Ovary (tissue), 9 donors: Measurements from ENCODE around the gene FOLR1. TPM values are rescaled to one million over a fixed set of nuclear protein-coding genes. Genes with fewer than 3 reads are reported as not detected.
"Not testable (repeated sequence)": the region's sequence is repeated elsewhere in the genome, so short reads cannot be mapped to it uniquely, and the experiment has no call there.

Experiments used
- DNase-seq, 5 donors: peaks; one replicate each; pipeline ENCODE4 v3.0.0-alpha.2; 2019 to 2020
- H3K27ac ChIP-seq, 2 donors: fragments of 200-600 bp; one replicate each; pipeline versions ENCODE4 v1.5.1 to v1.8.0; 2019 to 2022
- H3K27me3 ChIP-seq: fragments of 200-600 bp; one replicate; pipeline ENCODE4 v1.8.0; 2022
- H3K36me3 ChIP-seq: fragments of 200-600 bp; sonication (generic); one replicate; pipeline ENCODE4 v1.5.1; 2019
- H3K4me1 ChIP-seq: one replicate; pipeline ENCODE4 v1.8.1; 2013; ENCODE audit warnings: mild to moderate bottlenecking, moderate library complexity; ENCODE audit not compliant: insufficient read depth
- H3K4me3 ChIP-seq: fragments of 200-600 bp; sonication (generic); one replicate; pipeline ENCODE4 v1.5.1; 2017
- H3K9me3 ChIP-seq, 2 donors: fragments of 200-600 bp in 1 of 2; sonication (generic) in 1 of 2; one replicate each; pipeline versions ENCODE4 v1.5.1 to v1.8.1; 2013 to 2019; ENCODE audit warnings: mild to moderate bottlenecking in 1 of 2, moderate library complexity in 1 of 2
- EP300 ChIP-seq: sonication (generic); formaldehyde crosslinking; IDR thresholded peaks from one replicate; pipeline ENCODE4 v1.6.1; 2017; ENCODE audit warnings: antibody characterized with exemption
- POLR2A ChIP-seq: fragments of 450-650 bp; IDR thresholded peaks from one replicate; pipeline ENCODE4 v1.6.1; 2017; ENCODE audit warnings: antibody characterized with exemption, mild to moderate bottlenecking, moderate library complexity
- WGBS, 3 donors: extraction: QIAGEN DNeasy Blood & Tissue Kit in 1 of 3; methylation state at CpG; one replicate each; pipeline versions ENCODE4 v1.1.5 to v1.1.7; 2013 to 2017; 5-methylcytosine and 5-hydroxymethylcytosine counted together
- intact Hi-C, 4 donors: fragments of 100-400 bp; cut with DNase I; formaldehyde crosslinking; loops; one replicate each; pipeline versions ENCODE4 v1.11.0 to v1.15.1; 2022 to 2023
- polyA plus RNA-seq, 2 donors: library from polyadenylated mRNA; stranded (reverse); fragments of 200-250 nt in 1 of 2; fragments of 350-450 nt in 1 of 2; fragmentation: Illumina TruSeq in 1 of 2; extraction: RNeasy Lipid Tissue Mini Kit (QIAGEN cat#74804) in 1 of 2; gene quantifications; one replicate each; pipeline ENCODE4 v1.2.3, GENCODE V29; 2013 to 2014
- total RNA-seq, 7 donors: library from RNA; depleted of rRNA in 2 of 7; stranded (reverse); fragments of >200 nt in 2 of 7; fragmentation: NEBNext Ultra II Directional in 3 of 7; extraction: Animal tissue kit (Norgen Biotek cat#: 25700) in 3 of 7; gene quantifications; one replicate each; pipeline versions ENCODE4 v1.1.0 to v1.2.4, GENCODE V29; 2016 to 2023
- TF ChIP-seq, protein P1 (sequence below), 3 donors: fragments of 450-650 bp in 2 of 3; fragments of 200-600 bp in 1 of 3; IDR thresholded peaks; one replicate each; pipeline versions ENCODE4 v1.5.1 to v1.8.0; 2016 to 2022; ENCODE audit warnings: antibody characterized with exemption in 3 of 3, mild to moderate bottlenecking in 1 of 3
- donor health status: DM: no; HTN: no; CAD: no; lungs with moderate emphysema.
- donor health status: DM: no; HTN: no; CAD: no.
- donor health status: Bipolar disorder and iron deficiency.
- donor health status: DM: yes; HTN: yes; CAD: no.
- donor health status: DM: no; HTN: no; CAD: no.
- donor health status: DM: yes; HTN: yes; CAD: no.

The FOLR1 gene
- total and polyA plus RNA-seq, 9 donors, result 0.31 to 108 (median 4.3) TPM; not detected in 1

DNA sequence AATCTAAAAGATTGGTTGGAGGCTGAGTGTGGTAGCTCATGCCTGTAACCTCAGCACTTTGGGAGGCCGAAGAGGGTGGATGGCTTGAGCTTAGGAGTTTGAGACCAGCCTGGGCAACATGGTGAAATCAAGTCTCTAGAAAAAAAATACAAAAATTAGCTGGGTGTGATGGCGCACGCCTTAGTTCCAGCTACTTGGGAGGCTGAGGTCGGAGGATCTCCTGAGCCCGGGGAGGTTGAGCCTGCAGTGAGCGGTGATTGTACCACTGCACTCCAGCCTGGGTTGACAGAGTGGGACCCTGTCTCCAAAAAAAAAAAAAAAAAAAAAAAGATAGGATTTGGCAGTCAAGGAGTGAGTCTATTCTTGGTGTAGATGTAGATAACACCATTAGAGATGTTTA lies 10.6 kb downstream of the FOLR1 start:
- TF ChIP-seq, protein P1, sequence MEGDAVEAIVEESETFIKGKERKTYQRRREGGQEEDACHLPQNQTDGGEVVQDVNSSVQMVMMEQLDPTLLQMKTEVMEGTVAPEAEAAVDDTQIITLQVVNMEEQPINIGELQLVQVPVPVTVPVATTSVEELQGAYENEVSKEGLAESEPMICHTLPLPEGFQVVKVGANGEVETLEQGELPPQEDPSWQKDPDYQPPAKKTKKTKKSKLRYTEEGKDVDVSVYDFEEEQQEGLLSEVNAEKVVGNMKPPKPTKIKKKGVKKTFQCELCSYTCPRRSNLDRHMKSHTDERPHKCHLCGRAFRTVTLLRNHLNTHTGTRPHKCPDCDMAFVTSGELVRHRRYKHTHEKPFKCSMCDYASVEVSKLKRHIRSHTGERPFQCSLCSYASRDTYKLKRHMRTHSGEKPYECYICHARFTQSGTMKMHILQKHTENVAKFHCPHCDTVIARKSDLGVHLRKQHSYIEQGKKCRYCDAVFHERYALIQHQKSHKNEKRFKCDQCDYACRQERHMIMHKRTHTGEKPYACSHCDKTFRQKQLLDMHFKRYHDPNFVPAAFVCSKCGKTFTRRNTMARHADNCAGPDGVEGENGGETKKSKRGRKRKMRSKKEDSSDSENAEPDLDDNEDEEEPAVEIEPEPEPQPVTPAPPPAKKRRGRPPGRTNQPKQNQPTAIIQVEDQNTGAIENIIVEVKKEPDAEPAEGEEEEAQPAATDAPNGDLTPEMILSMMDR (IDR thresholded peaks at IDR 0.05), result no peak
- TF ChIP-seq EP300, result no peak
- no peak for TF ChIP-seq POLR2A
- Histone ChIP-seq H3K9me3 (no peaks in the 10 kb centered on the region), H3K4me3 (no peak overlapping the region), H3K27me3 (no peaks in the 10 kb centered on the region), H3K4me1 (no peaks in the 10 kb centered on the region), H3K36me3 (no peaks in the 10 kb centered on the region), H3K27ac (no peak overlapping the region)
- 92 to 98% (median 96%) methylated on average over 6 of the region's 6 CpGs for WGBS, 3 donors
- DNase-seq, result no peak
- intact Hi-C loops, result no loop called here

DNA sequence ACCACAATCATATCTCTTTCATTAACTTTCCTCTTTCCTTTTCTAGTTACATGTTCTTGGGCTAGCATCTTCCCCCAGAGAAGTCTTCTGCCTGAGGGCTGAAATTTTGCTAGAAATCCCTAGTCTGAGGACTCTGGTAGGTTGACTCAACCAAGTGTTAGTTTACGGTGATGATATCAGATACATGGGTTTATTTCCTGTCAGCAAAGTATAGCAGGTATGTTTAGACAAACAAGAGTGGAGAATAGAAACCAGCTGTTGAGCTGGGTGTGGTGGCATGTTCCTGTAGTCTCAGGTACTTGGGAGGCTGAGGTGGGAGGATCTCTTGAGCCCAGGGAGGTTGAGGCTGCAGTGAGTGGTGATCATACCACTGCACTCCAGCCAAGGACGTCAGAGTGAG lies 11.2 kb downstream of the FOLR1 start:
- Histone ChIP-seq H3K27ac (no peak overlapping the region), H3K4me3 (no peak overlapping the region), H3K4me1 (no peaks in the 10 kb centered on the region), H3K27me3 (no peaks in the 10 kb centered on the region), H3K9me3 (no peaks in the 10 kb centered on the region), H3K36me3 (no peaks in the 10 kb centered on the region)
- 49 to 79% (median 52%) methylated on average over 2 of the region's 2 CpGs for WGBS, 3 donors
- DNase-seq, result no peak
- TF ChIP-seq POLR2A, result no peak
- TF ChIP-seq EP300, result no peak
- TF ChIP-seq, protein P1 (IDR thresholded peaks at IDR 0.05), result no peak
- intact Hi-C loops, result no loop called here

DNA sequence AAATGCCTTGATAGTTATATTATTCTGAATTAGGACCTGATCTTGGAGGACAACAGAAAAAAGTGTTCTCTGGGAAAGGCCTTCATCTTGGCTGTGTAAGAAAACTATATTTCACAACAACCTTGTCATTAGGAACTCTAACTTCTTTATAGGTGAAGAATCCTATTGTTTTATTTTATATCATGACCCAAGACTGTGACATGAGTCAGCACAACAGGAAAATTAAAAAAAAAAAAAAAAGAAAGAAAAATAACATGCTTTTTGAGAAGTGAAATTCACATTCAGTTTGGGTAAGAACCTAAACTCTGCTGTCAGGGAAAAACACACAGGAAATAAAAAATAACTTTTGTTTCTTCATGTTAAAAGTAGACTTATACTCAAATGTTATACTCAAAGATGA lies 12.9 kb downstream of the FOLR1 start:
- H3K36me3 ChIP-seq, result no peaks in the 10 kb centered on the region
- DNase-seq, result no peak
- H3K27me3 ChIP-seq, result no peaks in the 10 kb centered on the region
- intact Hi-C loops, result no loop called here
- TF ChIP-seq EP300, result no peak
- H3K9me3 ChIP-seq, result no peaks in the 10 kb centered on the region
- no peak overlapping the region for H3K27ac ChIP-seq
- no peaks in the 10 kb centered on the region for H3K4me1 ChIP-seq
- no peak overlapping the region for H3K4me3 ChIP-seq

DNA sequence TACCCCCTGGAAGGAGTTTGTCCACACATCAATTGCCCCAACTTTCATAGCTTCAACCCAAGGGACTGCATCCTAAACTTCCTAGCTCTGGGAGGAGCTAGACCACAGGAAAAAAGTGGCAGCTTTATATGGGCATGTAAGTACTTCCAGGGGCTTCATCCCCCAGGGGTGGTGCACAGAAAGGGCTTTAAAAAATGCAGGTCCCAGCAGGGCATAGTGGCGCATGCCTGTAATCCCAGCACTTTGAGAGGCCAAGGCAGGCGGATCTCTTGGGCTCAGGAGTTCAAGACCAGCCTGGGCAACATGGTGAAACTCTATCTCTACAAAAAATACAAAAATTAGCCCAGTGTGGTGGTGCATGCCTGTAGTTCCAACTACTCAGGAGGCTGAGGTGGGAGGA lies 14.9 kb downstream of the FOLR1 start:
- H3K9me3 ChIP-seq, DNase-seq, H3K4me1 ChIP-seq, H3K36me3 ChIP-seq, H3K4me3 ChIP-seq, H3K27me3 ChIP-seq, intact Hi-C loops, H3K27ac ChIP-seq: not testable (repeated sequence)
- 82 to 90% (median 83%) methylated on average over 2 of the region's 2 CpGs for WGBS, 3 donors

DNA sequence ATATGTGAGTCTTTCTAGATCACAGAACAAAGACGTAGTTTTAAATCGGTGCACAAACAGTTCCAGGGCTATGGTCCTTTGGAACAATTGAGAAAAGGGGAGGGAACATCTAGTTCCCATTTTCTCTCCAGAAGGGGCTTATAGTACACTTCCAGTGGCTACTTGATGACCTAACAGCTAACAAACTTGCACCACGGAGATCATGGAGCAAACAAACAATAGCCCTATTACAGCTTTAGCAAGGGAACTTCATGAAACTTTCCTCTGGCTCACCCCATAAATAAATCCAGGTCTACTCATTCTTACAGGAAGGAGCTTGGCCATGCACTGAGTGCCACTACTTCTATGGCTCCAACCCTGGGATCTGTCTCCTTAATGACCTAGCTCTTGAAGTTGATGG lies 16.3 kb downstream of the FOLR1 start:
- no peak overlapping the region for H3K27ac ChIP-seq
- no peak overlapping the region for H3K4me3 ChIP-seq
- no peaks in the 10 kb centered on the region for H3K27me3 ChIP-seq
- 61 to 77% (median 74%) methylated on average over 3 of the region's 3 CpGs for WGBS, 3 donors
- DNase-seq, result no peak
- no peaks in the 10 kb centered on the region for H3K36me3 ChIP-seq
- H3K4me1 ChIP-seq, result no peaks in the 10 kb centered on the region
- intact Hi-C loops, result no loop called here
- H3K9me3 ChIP-seq, result no peaks in the 10 kb centered on the region
- TF ChIP-seq POLR2A, result no peak
- no peak for TF ChIP-seq EP300

DNA sequence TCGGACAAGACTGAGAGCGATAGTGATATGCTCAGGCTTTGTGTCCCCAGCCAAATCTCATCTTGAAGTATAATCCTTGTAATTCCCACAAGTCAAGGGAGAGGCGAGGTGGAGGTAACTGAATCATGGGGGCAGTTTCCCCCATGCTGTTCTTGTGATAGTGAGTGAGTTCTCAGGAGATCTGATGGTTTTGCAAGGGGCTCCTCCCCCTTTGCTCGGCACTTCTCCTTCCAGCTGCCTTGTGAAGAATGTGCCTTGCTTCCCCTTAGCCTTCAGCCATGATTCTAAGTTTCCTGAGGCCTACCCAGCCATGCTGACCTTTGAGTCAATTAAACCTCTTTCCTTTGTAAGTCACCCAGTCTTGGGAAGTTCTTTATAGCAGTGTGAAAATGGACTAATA lies 17.2 kb downstream of the FOLR1 start:
- DNase-seq, result no peak
- Histone ChIP-seq H3K27me3 (no peaks in the 10 kb centered on the region), H3K4me1 (no peaks in the 10 kb centered on the region), H3K27ac (no peak overlapping the region), H3K36me3 (no peaks in the 10 kb centered on the region), H3K9me3 (no peaks in the 10 kb centered on the region), H3K4me3 (no peak overlapping the region)
- TF ChIP-seq POLR2A, result no peak
- no peak for TF ChIP-seq EP300
- TF ChIP-seq, protein P1 (IDR thresholded peaks at IDR 0.05), result no peak
- intact Hi-C loops, result no loop called here
- WGBS, 3 donors, result 73 to 74% (median 74%) methylated on average over 4 of the region's 4 CpGs
